Stomach (tissue), 4 donors: Measurements from ENCODE around the gene KCNC3.

Source experiments
- CTCF ChIP-seq, 7 experiments: fragments of 450-650 bp in 4 of 7; fragments of 200-600 bp in 3 of 7; sonication (generic) in 3 of 7; IDR thresholded peaks; one replicate each; pipeline ENCODE4 v1.5.1; 2016 to 2019; ENCODE audit warnings: antibody characterized with exemption in 7 of 7, control low read depth in 2 of 7, mild to moderate bottlenecking in 1 of 7
- EP300 ChIP-seq: sonication (generic); formaldehyde crosslinking; IDR thresholded peaks from one replicate; pipeline ENCODE4 v1.6.1; 2017; ENCODE audit warnings: antibody characterized with exemption
- POLR2A ChIP-seq, 4 donors: fragments of 450-650 bp; IDR thresholded peaks; one replicate each; pipeline ENCODE4 v1.6.1; 2016; ENCODE audit warnings: antibody characterized with exemption in 4 of 4, control low read depth in 2 of 4, mild to moderate bottlenecking in 1 of 4, moderate library complexity in 1 of 4
- POLR2AphosphoS5 ChIP-seq, 3 donors: sonication (generic); formaldehyde crosslinking; IDR thresholded peaks; one replicate each; pipeline ENCODE4 v1.6.1; 2016; ENCODE audit warnings: antibody characterized with exemption in 3 of 3

- no peak for TF ChIP-seq EP300
- TF ChIP-seq CTCF (IDR thresholded peaks at IDR 0.05) = no peak
- no peak for TF ChIP-seq POLR2AphosphoS5 (IDR thresholded peaks at IDR 0.05)
- TF ChIP-seq POLR2A (IDR thresholded peaks at IDR 0.05) = no peak
Observed at GRCh38 chr19:50290775-50291174, 38.4 kb downstream of the KCNC3 start.
